HepG2 (cell line): Measurements from ENCODE around the gene TEAD1. TPM values are rescaled to one million over a fixed set of nuclear protein-coding genes. Genes with fewer than 3 reads are reported as not detected.

Experiments
- ATM ChIP-seq: fragments of 450-650 bp; IDR thresholded peaks from 2 replicates; pipeline ENCODE4 v1.7.1; 2017; ENCODE audit warnings: mild to moderate bottlenecking, borderline replicate concordance
- CBX1 ChIP-seq: IDR thresholded peaks from one replicate; pipeline ENCODE4 v1.6.1; 2016; ENCODE audit warnings: antibody characterized with exemption, low read depth
- HOXA3 ChIP-seq: sonication (generic); formaldehyde crosslinking; IDR thresholded peaks from 2 replicates; pipeline ENCODE4 v1.5.0; 2020; ENCODE audit warnings: missing genetic modification reagents
- KDM1A ChIP-seq: IDR thresholded peaks from 2 replicates; pipeline ENCODE4 v1.6.1; 2016; ENCODE audit warnings: missing compliant biosample characterization
- MAF1 ChIP-seq: sonication (generic); formaldehyde crosslinking; IDR thresholded peaks from 2 replicates; pipeline ENCODE4 v1.5.0; 2020; ENCODE audit warnings: missing genetic modification reagents, borderline replicate concordance
- MAFG ChIP-seq: sonication (generic); formaldehyde crosslinking; IDR thresholded peaks from 2 replicates; pipeline ENCODE4 v1.5.1; 2020; ENCODE audit warnings: mild to moderate bottlenecking, missing genetic modification reagents
- MED1 ChIP-seq: sonication (generic); formaldehyde crosslinking; IDR thresholded peaks from 2 replicates; pipeline ENCODE4 v1.4.0; 2020; ENCODE audit warnings: missing genetic modification reagents
- NFE2 ChIP-seq: sonication (generic); formaldehyde crosslinking; IDR thresholded peaks from 2 replicates; pipeline ENCODE4 v1.4.0; 2020; ENCODE audit warnings: missing genetic modification reagents
- NR1H2 ChIP-seq: sonication (generic); formaldehyde crosslinking; IDR thresholded peaks from 2 replicates; pipeline ENCODE4 v1.8.1; 2022; ENCODE audit warnings: low read depth, missing genetic modification reagents, borderline replicate concordance
- PAF1 ChIP-seq: IDR thresholded peaks from 2 replicates; pipeline ENCODE4 v1.6.1; 2016; ENCODE audit warnings: missing genetic modification reagents, missing compliant biosample characterization
- PHF8 ChIP-seq: sonication (generic); formaldehyde crosslinking; IDR thresholded peaks from 2 replicates; pipeline ENCODE4 v1.5.0; 2020; ENCODE audit warnings: missing genetic modification reagents
- POLR2A ChIP-seq, 2 experiments: IDR thresholded peaks; 2 replicates each; pipeline ENCODE4 v1.6.1; 2011; ENCODE audit warnings: low read depth in 2 of 2, low read length in 2 of 2, mild to moderate bottlenecking in 1 of 2, moderate library complexity in 1 of 2; ENCODE audit not compliant: insufficient read depth in 1 of 2
- RELA ChIP-seq: sonication (generic); formaldehyde crosslinking; IDR thresholded peaks from 2 replicates; pipeline ENCODE4 v1.4.0; 2020; ENCODE audit warnings: missing genetic modification reagents
- REPIN1 ChIP-seq: sonication (generic); formaldehyde crosslinking; IDR thresholded peaks from 2 replicates; pipeline ENCODE4 v1.8.0; 2022; ENCODE audit warnings: missing genetic modification reagents, low read depth, mild to moderate bottlenecking, borderline replicate concordance
- SCMH1 ChIP-seq: sonication (generic); formaldehyde crosslinking; IDR thresholded peaks from 2 replicates; pipeline ENCODE4 v1.9.0; 2021; ENCODE audit warnings: missing genetic modification reagents, mild to moderate bottlenecking, borderline replicate concordance
- SIN3B ChIP-seq: fragments of 150-350 bp; IDR thresholded peaks from 2 replicates; pipeline ENCODE4 v1.6.1; 2014; ENCODE audit warnings: low read length
- SNRNP70 ChIP-seq: fragments of 200-400 bp; formaldehyde crosslinking; IDR thresholded peaks from 2 replicates; pipeline ENCODE4 v1.6.1; 2017; ENCODE audit warnings: mild to moderate bottlenecking, low read depth, low read length, moderate library complexity
- TBL1XR1 ChIP-seq: fragments of 150-350 bp; IDR thresholded peaks from 2 replicates; pipeline ENCODE4 v1.6.1; 2014; ENCODE audit warnings: borderline replicate concordance, low read length; ENCODE audit not compliant: partially characterized antibody
- THAP11 ChIP-seq: IDR thresholded peaks from 2 replicates; pipeline ENCODE4 v1.6.1; 2016; ENCODE audit warnings: missing biosample characterization, missing genetic modification reagents
- ZNF337 ChIP-seq: sonication (generic); formaldehyde crosslinking; IDR thresholded peaks from 2 replicates; pipeline ENCODE4 v1.5.1; 2020; ENCODE audit warnings: missing genetic modification reagents, low read depth, mild to moderate bottlenecking, borderline replicate concordance
- ZNF34 ChIP-seq: sonication (generic); formaldehyde crosslinking; IDR thresholded peaks from 2 replicates; pipeline ENCODE4 v1.4.0; 2020; ENCODE audit warnings: mild to moderate bottlenecking, missing genetic modification reagents, borderline replicate concordance
- ZNF484 ChIP-seq: sonication (generic); formaldehyde crosslinking; IDR thresholded peaks from 2 replicates; pipeline ENCODE4 v1.5.1; 2020; ENCODE audit warnings: mild to moderate bottlenecking, low read depth, missing genetic modification reagents, borderline replicate concordance
- ZNF530 ChIP-seq: sonication (generic); formaldehyde crosslinking; IDR thresholded peaks from 2 replicates; pipeline ENCODE4 v1.5.0; 2020; ENCODE audit warnings: low read depth, mild to moderate bottlenecking, missing genetic modification reagents
- ZNF552 ChIP-seq: sonication (generic); formaldehyde crosslinking; IDR thresholded peaks from 2 replicates; pipeline ENCODE4 v1.9.0; 2022; ENCODE audit warnings: missing genetic modification reagents, mild to moderate bottlenecking, borderline replicate concordance
- polyA plus RNA-seq, 8 experiments: library from polyadenylated mRNA; depleted of rRNA in 3 of 8; stranded (reverse) in 7 of 8; unstranded in 1 of 8; fragments of >200 nt; fragmentation: Illumina TruSeq in 4 of 8; extraction: Trizol in 4 of 8; gene quantifications; 2 replicates each; pipeline versions ENCODE4 v1.2.1 to v1.2.3, GENCODE V29; 2011 to 2016; ENCODE audit warnings: low read depth in 4 of 8, missing spikeins in 1 of 8, mixed read lengths in 1 of 8; ENCODE audit not compliant: insufficient read depth in 1 of 8
- total RNA-seq, 5 experiments: library from RNA; depleted of rRNA; stranded (reverse); fragments of >200 nt; fragmentation: Illumina TruSeq; extraction: Trizol; gene quantifications; 2 replicates each; pipeline ENCODE4 v1.2.3, GENCODE V29; 2016; ENCODE audit warnings: low read depth in 1 of 5
- TF ChIP-seq, protein P1 (sequence below): sonication (generic); formaldehyde crosslinking; IDR thresholded peaks from 2 replicates; pipeline ENCODE4 v1.8.1; 2022; ENCODE audit warnings: low read depth, mild to moderate bottlenecking, missing genetic modification reagents
- TF ChIP-seq, protein P2 (sequence below): sonication (generic); formaldehyde crosslinking; IDR thresholded peaks from 2 replicates; pipeline ENCODE4 v1.4.0; 2020; ENCODE audit warnings: missing genetic modification reagents

The TEAD1 gene
- total and polyA plus RNA-seq, 2 of the 13 experiments (the other 11 are each of a cell fraction or from before 2014, with no cell fraction given): 20.1 to 30.5 TPM

DNA sequence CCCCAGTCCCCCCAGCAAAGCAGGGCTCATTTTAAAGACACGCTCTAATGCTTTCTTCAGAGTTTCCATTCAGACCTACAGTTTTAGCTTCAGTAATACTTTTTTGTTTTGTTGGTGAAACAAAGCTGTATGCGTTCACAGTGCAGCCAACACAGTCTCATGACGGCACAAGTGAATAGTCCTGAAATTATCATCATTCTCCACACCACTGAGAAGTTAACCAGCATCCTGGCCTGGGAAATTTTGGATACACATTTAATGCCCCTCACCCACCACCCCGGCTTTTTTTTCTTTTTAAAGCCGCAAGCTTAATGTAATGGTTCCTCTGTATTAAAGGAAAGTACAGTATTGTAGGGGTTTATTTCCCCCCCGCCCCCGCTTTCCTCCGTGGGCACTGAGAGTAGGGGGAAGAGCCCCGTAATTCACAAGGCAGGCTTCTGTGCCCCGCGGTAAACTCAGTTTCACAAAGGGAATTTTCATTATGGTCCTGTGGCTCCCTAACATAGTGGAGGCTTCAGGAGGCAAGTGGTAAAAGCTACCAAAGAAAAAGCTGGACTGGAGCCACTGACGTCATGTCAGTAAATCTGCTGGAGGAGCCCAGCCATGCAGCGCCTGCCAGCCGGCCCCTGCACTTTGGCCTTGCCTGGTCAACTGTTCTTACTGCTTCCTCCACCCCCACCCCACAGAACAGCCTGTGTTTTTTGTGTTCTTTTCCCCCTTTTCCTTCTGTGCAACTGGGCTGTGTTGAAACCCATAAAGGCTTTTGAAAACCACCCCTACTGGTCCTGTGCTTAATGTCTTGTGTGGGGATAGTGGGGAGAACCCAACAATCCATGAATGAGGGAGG lies 18.2 kb downstream of the TEAD1 start (continued):
- no peak; the same call in 1 of the 2 replicates for TF ChIP-seq ZNF34 (CRISPR knock-in tag)
- TF ChIP-seq CBX1: no peak
- TF ChIP-seq PAF1 (CRISPR knock-in tag): no peak
- TF ChIP-seq SIN3B: no peak
- peak; percentile 47 for TF ChIP-seq MED1 (CRISPR knock-in tag)
- TF ChIP-seq MAFG: no peak
- peak; percentile 93 for TF ChIP-seq HOXA3 (CRISPR knock-in tag)
- no peak for TF ChIP-seq ZNF530 (CRISPR knock-in tag)
- TF ChIP-seq ZNF484: no peak
- no peak for TF ChIP-seq ZNF337 (CRISPR knock-in tag)
- TF ChIP-seq MAF1: no peak
- TF ChIP-seq, protein P1, sequence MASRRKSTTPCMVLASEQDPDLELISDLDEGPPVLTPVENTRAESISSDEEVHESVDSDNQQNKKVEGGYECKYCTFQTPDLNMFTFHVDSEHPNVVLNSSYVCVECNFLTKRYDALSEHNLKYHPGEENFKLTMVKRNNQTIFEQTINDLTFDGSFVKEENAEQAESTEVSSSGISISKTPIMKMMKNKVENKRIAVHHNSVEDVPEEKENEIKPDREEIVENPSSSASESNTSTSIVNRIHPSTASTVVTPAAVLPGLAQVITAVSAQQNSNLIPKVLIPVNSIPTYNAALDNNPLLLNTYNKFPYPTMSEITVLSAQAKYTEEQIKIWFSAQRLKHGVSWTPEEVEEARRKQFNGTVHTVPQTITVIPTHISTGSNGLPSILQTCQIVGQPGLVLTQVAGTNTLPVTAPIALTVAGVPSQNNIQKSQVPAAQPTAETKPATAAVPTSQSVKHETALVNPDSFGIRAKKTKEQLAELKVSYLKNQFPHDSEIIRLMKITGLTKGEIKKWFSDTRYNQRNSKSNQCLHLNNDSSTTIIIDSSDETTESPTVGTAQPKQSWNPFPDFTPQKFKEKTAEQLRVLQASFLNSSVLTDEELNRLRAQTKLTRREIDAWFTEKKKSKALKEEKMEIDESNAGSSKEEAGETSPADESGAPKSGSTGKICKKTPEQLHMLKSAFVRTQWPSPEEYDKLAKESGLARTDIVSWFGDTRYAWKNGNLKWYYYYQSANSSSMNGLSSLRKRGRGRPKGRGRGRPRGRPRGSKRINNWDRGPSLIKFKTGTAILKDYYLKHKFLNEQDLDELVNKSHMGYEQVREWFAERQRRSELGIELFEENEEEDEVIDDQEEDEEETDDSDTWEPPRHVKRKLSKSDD (CRISPR knock-in tag): 0 out of 2 replicates have a peak, but pooled peaks have one; percentile 27
- no peak for TF ChIP-seq KDM1A (CRISPR knock-in tag)
- peak; percentile 30 for TF ChIP-seq TBL1XR1
- no peak for TF ChIP-seq SCMH1
- TF ChIP-seq NFE2: no peak
- no peak for TF ChIP-seq NR1H2
- peak; percentile 48 for TF ChIP-seq PHF8 (CRISPR knock-in tag)
- TF ChIP-seq POLR2A (IDR thresholded peaks at IDR 0.05; ENCODE audit: insufficient read depth in 1 of 2, low read depth in 2 of 2, low read length in 2 of 2): peak; percentile 25 to 52; a peak in 2 of 4 replicates
- no peak for TF ChIP-seq ZNF552 (CRISPR knock-in tag)
- no peak; the same call in 1 of the 2 replicates for TF ChIP-seq REPIN1
- TF ChIP-seq ATM: no peak
- TF ChIP-seq, protein P2, sequence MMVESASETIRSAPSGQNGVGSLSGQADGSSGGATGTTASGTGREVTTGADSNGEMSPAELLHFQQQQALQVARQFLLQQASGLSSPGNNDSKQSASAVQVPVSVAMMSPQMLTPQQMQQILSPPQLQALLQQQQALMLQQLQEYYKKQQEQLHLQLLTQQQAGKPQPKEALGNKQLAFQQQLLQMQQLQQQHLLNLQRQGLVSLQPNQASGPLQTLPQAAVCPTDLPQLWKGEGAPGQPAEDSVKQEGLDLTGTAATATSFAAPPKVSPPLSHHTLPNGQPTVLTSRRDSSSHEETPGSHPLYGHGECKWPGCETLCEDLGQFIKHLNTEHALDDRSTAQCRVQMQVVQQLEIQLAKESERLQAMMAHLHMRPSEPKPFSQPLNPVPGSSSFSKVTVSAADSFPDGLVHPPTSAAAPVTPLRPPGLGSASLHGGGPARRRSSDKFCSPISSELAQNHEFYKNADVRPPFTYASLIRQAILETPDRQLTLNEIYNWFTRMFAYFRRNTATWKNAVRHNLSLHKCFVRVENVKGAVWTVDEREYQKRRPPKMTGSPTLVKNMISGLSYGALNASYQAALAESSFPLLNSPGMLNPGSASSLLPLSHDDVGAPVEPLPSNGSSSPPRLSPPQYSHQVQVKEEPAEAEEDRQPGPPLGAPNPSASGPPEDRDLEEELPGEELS (CRISPR knock-in tag): no peak; the same call in 1 of the 2 replicates
- TF ChIP-seq RELA: no peak
- peak; percentile 40; the same call in 1 of the 2 replicates for TF ChIP-seq THAP11
- no peak for TF ChIP-seq SNRNP70
